GM10266 (cell line): ENCODE results near the gene TRAF6.

Experiments
- DNase-seq: peaks from one replicate; pipeline ENCODE4 v3.0.0; 2012; ENCODE audit errors: extremely low spot score
- CTCF ChIP-seq: IDR thresholded peaks from 2 replicates; pipeline ENCODE4 v1.5.1; 2012; ENCODE audit warnings: mild to moderate bottlenecking, low read depth; ENCODE audit not compliant: control insufficient read depth, insufficient read depth; ENCODE audit errors: missing control alignments

Gene TRAF6

GRCh38 chr11:36475192-36475591 is 34.9 kb downstream of the TRAF6 start:
- TF ChIP-seq CTCF = no peak

GRCh38 chr11:36471577-36471976 is 38.5 kb downstream of the TRAF6 start:
- TF ChIP-seq CTCF = no peak

More at GRCh38 chr11:36475192-36475591, 34.9 kb downstream of the TRAF6 start:
- DNase-seq = no peak

GRCh38 chr11:36469881-36470802 is 39.9 kb downstream of the TRAF6 start:
- no peak for DNase-seq
- no peak for TF ChIP-seq CTCF

More at GRCh38 chr11:36471577-36471976, 38.5 kb downstream of the TRAF6 start:
- DNase-seq = no peak

GRCh38 chr11:36469063-36469462 is 41.0 kb downstream of the TRAF6 start:
- peak; percentile 5 for TF ChIP-seq CTCF
- DNase-seq = no peak

GRCh38 chr11:36467916-36468315 is 42.2 kb downstream of the TRAF6 start:
- no peak for TF ChIP-seq CTCF
- DNase-seq = no peak

- no peak for DNase-seq
- TF ChIP-seq CTCF = no peak
Measured at GRCh38 chr11:36467012-36467411, 43.1 kb downstream of the TRAF6 start.
